Neural cell (in vitro differentiated cells): ENCODE data around the gene MBD1. TPM values are rescaled to one million over a fixed set of nuclear protein-coding genes. Genes with fewer than 3 reads are reported as not detected.

Experiments
- H2AFZ ChIP-seq: fragments of 200-600, 300-800 bp; sonication (generic), shearing (Covaris generic); 2 replicates; pipeline ENCODE4 v1.6.0; 2014; ENCODE audit warnings: low read depth, mild to moderate bottlenecking, antibody characterized with exemption, low read length, moderate library complexity
- H3F3A ChIP-seq: fragments of 200-600 bp; shearing (Covaris generic); 2 replicates; pipeline ENCODE4 v1.6.1; 2016; ENCODE audit warnings: mild to moderate bottlenecking, moderate library complexity, mixed read lengths, antibody characterized with exemption, low read length; ENCODE audit not compliant: insufficient read depth, poor library complexity, severe bottlenecking
- H3K27ac ChIP-seq: fragments of 200-600, 300-800 bp; sonication (generic), shearing (Covaris generic); 2 replicates; pipeline ENCODE4 v1.5.1; 2014; ENCODE audit warnings: mild to moderate bottlenecking, low read length, moderate library complexity
- H3K27me3 ChIP-seq: fragments of 300-800, 200-600 bp; sonication (generic), shearing (Covaris generic); 2 replicates; pipeline ENCODE4 v1.6.0; 2014; ENCODE audit warnings: mild to moderate bottlenecking, low read depth, low read length, moderate library complexity; ENCODE audit not compliant: insufficient read depth
- H3K36me3 ChIP-seq: fragments of 300-800, 200-600 bp; sonication (generic), shearing (Covaris generic); 2 replicates; pipeline ENCODE4 v1.5.1; 2014; ENCODE audit warnings: mild to moderate bottlenecking, antibody characterized with exemption, low read length, moderate library complexity; ENCODE audit not compliant: insufficient read depth
- H3K4me2 ChIP-seq: fragments of 300-800, 200-600 bp; sonication (generic), shearing (Covaris generic); 2 replicates; pipeline ENCODE4 v1.6.0; 2014; ENCODE audit warnings: mild to moderate bottlenecking, low read length
- H3K4me3 ChIP-seq: fragments of 300-800, 200-600 bp; sonication (generic), shearing (Covaris generic); 2 replicates; pipeline ENCODE4 v1.5.1; 2014; ENCODE audit warnings: mild to moderate bottlenecking, low read length, moderate library complexity
- H3K79me2 ChIP-seq: fragments of 200-600 bp; shearing (Covaris generic); replicated peaks from 2 replicates; pipeline ENCODE4 v1.6.0; 2014; ENCODE audit warnings: mild to moderate bottlenecking, low read length, moderate library complexity; ENCODE audit not compliant: insufficient read depth
- H3K9ac ChIP-seq: fragments of 300-800, 200-600 bp; sonication (generic), shearing (Covaris generic); 2 replicates; pipeline ENCODE4 v1.6.1; 2016; ENCODE audit warnings: mild to moderate bottlenecking, low read length, mixed read lengths
- H3K9me2 ChIP-seq: fragments of 200-600 bp; shearing (Covaris generic); 2 replicates; pipeline ENCODE4 v1.6.1; 2016; ENCODE audit warnings: mild to moderate bottlenecking, low read length, mixed read lengths; ENCODE audit not compliant: insufficient read depth
- H3K9me3 ChIP-seq: fragments of 200-600, 300-800 bp; sonication (generic), shearing (Covaris generic); 2 replicates; pipeline ENCODE4 v1.6.1; 2016; ENCODE audit warnings: mild to moderate bottlenecking, mixed run types, low read length, moderate library complexity, mixed read lengths
- H4K20me1 ChIP-seq: fragments of 200-600 bp; shearing (Covaris generic); 2 replicates; pipeline ENCODE4 v1.6.1; 2016; ENCODE audit warnings: mild to moderate bottlenecking, mixed run types; ENCODE audit not compliant: insufficient read depth
- CTCF ChIP-seq: fragments of 450-650 bp; IDR thresholded peaks from 2 replicates; pipeline ENCODE4 v1.5.1; 2014; ENCODE audit warnings: antibody characterized with exemption, mild to moderate bottlenecking, moderate library complexity; ENCODE audit not compliant: poor library complexity, severe bottlenecking
- EP300 ChIP-seq: fragments of 450-650 bp; conservative IDR thresholded peaks from 2 replicates; pipeline ENCODE4 v1.6.1; 2014; ENCODE audit warnings: antibody characterized with exemption, mild to moderate bottlenecking, moderate library complexity; ENCODE audit not compliant: poor library complexity, severe bottlenecking
- EZH2 ChIP-seq: fragments of 200-600, 300-800 bp; shearing (Covaris generic), sonication (generic); IDR thresholded peaks from 2 replicates; pipeline ENCODE4 v1.6.1; 2014; ENCODE audit warnings: antibody characterized with exemption, low read length, borderline replicate concordance, mild to moderate bottlenecking; ENCODE audit not compliant: insufficient read depth, poor library complexity, severe bottlenecking
- MXI1 ChIP-seq: fragments of 450-650 bp; conservative IDR thresholded peaks from 2 replicates; pipeline ENCODE4 v1.6.1; 2014; ENCODE audit warnings: antibody characterized with exemption, mild to moderate bottlenecking; ENCODE audit not compliant: poor library complexity, severe bottlenecking
- POLR2AphosphoS5 ChIP-seq: IDR thresholded peaks from 2 replicates; pipeline ENCODE4 v1.6.1; 2012
- RAD21 ChIP-seq: fragments of 450-650 bp; conservative IDR thresholded peaks from 2 replicates; pipeline ENCODE4 v1.6.1; 2014; ENCODE audit warnings: antibody characterized with exemption, mild to moderate bottlenecking, moderate library complexity
- REST ChIP-seq: IDR thresholded peaks from 2 replicates; pipeline ENCODE4 v1.6.1; 2012; ENCODE audit warnings: borderline replicate concordance
- SMC3 ChIP-seq: fragments of 450-650 bp; conservative IDR thresholded peaks from 2 replicates; pipeline ENCODE4 v1.6.1; 2014; ENCODE audit warnings: antibody characterized with exemption, mild to moderate bottlenecking, moderate library complexity; ENCODE audit not compliant: poor library complexity
- TAF1 ChIP-seq: IDR thresholded peaks from 2 replicates; pipeline ENCODE4 v1.6.1; 2012; ENCODE audit warnings: low read depth
- polyA plus RNA-seq: library from polyadenylated mRNA; depleted of rRNA; stranded (reverse); fragments of >200 nt; gene quantifications from 2 replicates; pipeline ENCODE4 v1.2.3, GENCODE V29; 2014

MBD1 gene
- polyA plus RNA-seq, 1 donor from 2014 or later: 106 TPM

GRCh38 chr18:50286391-50287027 lies 5.2 kb upstream of the MBD1 start:
- no peak overlapping the region for H2AFZ ChIP-seq
- H3K4me2 ChIP-seq: peak overlapping the region; percentile 62
- H3K27me3 ChIP-seq: no peaks in the 10 kb centered on the region
- H3K9me3 ChIP-seq: no peaks in the 10 kb centered on the region
- H4K20me1 ChIP-seq: no peaks in the 10 kb centered on the region
- TF ChIP-seq EP300 (no peak), POLR2AphosphoS5 (no peak), RAD21 (no peak), SMC3 (no peak), REST (no peak), MXI1 (no peak), CTCF (no peak), TAF1 (no peak), EZH2 (no peak)
- peak overlapping the region; percentile 91 for H3K4me3 ChIP-seq
- no peaks in the 10 kb centered on the region for H3F3A ChIP-seq
- H3K36me3 ChIP-seq: no peaks in the 10 kb centered on the region
- peak overlapping the region; percentile 73 for H3K9ac ChIP-seq
- no peak overlapping the region for H3K27ac ChIP-seq
- H3K9me2 ChIP-seq: peaks cover 4% of the 10 kb centered on the region
- no peaks in the 10 kb centered on the region for H3K79me2 ChIP-seq

- no peak overlapping the region for H3K9ac ChIP-seq
- no peaks in the 10 kb centered on the region for H4K20me1 ChIP-seq
- TF ChIP-seq CTCF (no peak), EZH2 (no peak), REST (no peak), POLR2AphosphoS5 (no peak), RAD21 (no peak), MXI1 (no peak), SMC3 (no peak), TAF1 (no peak), EP300 (no peak)
- H3K4me3 ChIP-seq: peak overlapping the region; percentile 91
- no peaks in the 10 kb centered on the region for H3K27me3 ChIP-seq
- H2AFZ ChIP-seq: no peak overlapping the region
- H3F3A ChIP-seq: no peaks in the 10 kb centered on the region
- no peaks in the 10 kb centered on the region for H3K9me3 ChIP-seq
- H3K9me2 ChIP-seq: peaks cover 4% of the 10 kb centered on the region
- no peak overlapping the region for H3K27ac ChIP-seq
- no peak overlapping the region for H3K4me2 ChIP-seq
- H3K79me2 ChIP-seq: peaks cover 1% of the 10 kb centered on the region
- H3K36me3 ChIP-seq: no peaks in the 10 kb centered on the region
Measured at GRCh38 chr18:50285631-50286321, 4.5 kb upstream of the MBD1 start.
